OCI-LY3 (cell line): Measurements from ENCODE around the gene TTC21A.
A peak's percentile ranks its signal among the peaks of the same experiment; 100 is the strongest.

Experiments
- EZH2phosphoT487 ChIP-seq: fragments of 200-600 bp; shearing (Covaris generic); IDR thresholded peaks from 2 replicates; pipeline ENCODE4 v1.6.1; 2018; ENCODE audit warnings: antibody characterized with exemption, mixed run types, low read depth
- TF ChIP-seq, protein P1 (sequence below): fragments of 200-600, 300-600 bp; sonication (generic); IDR thresholded peaks from 2 replicates; pipeline ENCODE4 v1.5.1; 2014; ENCODE audit warnings: antibody characterized with exemption, low read length, low read depth

DNA sequence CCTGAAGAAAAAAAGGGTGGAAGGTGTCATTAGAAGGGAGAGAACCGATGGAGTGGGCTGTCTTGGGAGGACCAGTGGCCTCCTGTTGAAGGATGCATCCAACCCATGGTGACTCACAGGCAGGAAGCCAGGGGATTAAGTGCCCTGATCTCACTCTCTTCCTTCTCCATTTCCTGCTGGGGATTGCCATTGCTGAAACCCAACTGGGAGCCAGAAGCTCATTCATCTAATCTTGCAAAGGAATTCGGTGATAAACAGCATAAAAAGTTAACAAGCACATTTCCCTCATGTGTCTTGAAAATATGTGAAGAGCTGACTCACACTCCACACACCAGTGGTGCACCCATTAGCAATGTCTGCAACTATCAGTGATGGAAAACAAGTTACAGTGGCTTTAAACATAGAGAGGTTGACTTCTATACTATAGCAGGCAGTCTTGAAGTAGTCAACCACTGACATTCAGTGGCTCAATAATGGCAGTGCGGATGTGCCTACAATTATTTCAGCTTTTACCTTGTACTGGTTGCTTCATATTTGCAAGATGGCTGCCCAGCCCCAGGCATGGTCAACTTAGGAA lies 58.7 kb downstream of the TTC21A start:
- TF ChIP-seq, protein P1, sequence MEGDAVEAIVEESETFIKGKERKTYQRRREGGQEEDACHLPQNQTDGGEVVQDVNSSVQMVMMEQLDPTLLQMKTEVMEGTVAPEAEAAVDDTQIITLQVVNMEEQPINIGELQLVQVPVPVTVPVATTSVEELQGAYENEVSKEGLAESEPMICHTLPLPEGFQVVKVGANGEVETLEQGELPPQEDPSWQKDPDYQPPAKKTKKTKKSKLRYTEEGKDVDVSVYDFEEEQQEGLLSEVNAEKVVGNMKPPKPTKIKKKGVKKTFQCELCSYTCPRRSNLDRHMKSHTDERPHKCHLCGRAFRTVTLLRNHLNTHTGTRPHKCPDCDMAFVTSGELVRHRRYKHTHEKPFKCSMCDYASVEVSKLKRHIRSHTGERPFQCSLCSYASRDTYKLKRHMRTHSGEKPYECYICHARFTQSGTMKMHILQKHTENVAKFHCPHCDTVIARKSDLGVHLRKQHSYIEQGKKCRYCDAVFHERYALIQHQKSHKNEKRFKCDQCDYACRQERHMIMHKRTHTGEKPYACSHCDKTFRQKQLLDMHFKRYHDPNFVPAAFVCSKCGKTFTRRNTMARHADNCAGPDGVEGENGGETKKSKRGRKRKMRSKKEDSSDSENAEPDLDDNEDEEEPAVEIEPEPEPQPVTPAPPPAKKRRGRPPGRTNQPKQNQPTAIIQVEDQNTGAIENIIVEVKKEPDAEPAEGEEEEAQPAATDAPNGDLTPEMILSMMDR, result peak; percentile 32; the same call in 1 of the 2 replicates
- no peak for TF ChIP-seq EZH2phosphoT487
